Stimulated activated CD8-positive, alpha-beta memory T cell treated with anti-CD3 and anti-CD28 coated beads, Interleukin-7, amount 100 ng/mL, for 1 hour (primary cell): ENCODE measurements around the gene SF3A2.
"Not testable (repeated sequence)": the region's sequence is repeated elsewhere in the genome, so short reads cannot be mapped to it uniquely, and the experiment has no call there.

ENCODE experiments used
- DNase-seq, 2 donors: peaks; one replicate each; pipeline ENCODE4 v3.0.0-alpha.2; 2020; ENCODE audit warnings: low read depth in 2 of 2

SF3A2 gene, protein sequence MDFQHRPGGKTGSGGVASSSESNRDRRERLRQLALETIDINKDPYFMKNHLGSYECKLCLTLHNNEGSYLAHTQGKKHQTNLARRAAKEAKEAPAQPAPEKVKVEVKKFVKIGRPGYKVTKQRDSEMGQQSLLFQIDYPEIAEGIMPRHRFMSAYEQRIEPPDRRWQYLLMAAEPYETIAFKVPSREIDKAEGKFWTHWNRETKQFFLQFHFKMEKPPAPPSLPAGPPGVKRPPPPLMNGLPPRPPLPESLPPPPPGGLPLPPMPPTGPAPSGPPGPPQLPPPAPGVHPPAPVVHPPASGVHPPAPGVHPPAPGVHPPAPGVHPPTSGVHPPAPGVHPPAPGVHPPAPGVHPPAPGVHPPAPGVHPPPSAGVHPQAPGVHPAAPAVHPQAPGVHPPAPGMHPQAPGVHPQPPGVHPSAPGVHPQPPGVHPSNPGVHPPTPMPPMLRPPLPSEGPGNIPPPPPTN

DNA sequence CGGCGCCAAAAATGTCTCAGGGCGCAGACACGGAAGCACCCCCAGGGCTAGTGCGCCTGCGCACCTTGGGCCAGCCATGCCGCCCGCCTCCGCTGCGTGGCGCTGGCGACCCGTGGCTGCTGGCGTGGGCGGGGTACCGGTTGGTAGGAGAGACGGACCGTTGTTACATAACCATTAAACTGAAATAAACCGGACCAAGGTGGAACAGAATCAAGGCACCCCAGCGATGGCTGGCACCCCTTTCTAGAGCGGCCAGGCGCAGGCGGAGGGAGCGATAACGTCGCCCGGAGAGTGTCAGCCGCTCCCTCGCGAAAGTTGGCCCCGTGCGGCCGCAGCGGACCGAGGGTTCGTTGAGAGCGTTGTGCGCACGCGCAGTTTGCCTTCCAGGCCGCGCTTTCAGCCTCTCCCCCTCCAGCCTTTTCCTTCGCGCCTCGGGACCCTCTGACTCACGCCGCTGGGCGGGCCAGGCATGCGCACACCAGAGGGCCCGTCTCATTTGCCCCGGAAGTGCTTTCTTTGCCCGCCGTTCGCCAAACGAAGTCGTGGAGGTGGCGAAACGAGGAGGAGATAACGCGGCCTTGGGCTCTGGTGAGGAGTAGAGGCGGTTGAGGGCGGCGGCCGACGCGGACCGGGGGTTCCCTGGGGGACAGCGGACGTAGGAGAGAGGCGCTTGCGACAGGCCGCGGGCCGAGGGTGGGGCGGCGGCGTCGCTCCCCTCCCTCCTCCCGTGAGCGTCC, at the start of gene SF3A2, which contains the start of gene PLEKHJ1:
SF3A2 (plus strand) TSS at position 511 of the 737 bp plus-strand sequence. CDS start 6,595 bp downstream, outside the sequence.
PLEKHJ1 (minus strand) TSS at position 16 of the 737 bp plus-strand sequence. CDS start 81 bp downstream, outside the sequence.
- DNase-seq: peak; percentile 95 to 96

GRCh38 chr19:2187159-2187558, 49.5 kb upstream of the SF3A2 start:
- DNase-seq: no peak

DNA sequence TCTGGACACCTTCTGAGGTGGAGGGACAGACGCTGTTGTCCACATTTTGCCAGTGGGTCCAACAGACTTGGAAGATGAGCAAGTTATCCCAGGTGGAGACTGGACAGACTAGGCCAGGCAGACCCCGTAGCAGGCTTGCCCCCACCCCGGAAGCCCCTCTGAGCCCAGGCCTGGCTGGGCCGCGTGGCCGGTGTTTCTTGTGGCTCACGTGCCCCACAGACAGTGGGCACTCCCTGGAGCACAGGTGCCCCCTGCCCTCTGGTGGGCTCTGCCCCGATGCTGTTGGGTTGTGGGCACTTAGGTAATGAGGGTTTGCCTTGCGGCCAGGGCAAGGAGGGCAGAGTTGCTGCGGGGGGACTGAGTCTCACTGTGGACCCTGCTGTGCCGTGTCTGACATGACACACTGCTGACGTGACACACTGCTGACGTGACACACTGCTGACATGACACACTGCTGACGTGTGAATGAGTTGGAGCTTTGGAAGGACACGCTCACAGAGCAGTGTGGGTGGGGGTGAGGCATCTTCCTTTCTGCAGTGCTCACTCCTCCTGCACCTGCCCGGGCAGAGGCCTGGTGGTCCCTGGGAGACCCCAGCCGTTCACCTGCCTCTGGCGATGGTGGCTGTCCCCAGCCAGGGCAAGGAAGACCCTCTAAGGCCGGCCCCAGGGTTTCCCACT, 47.8 kb upstream of the SF3A2 start:
- no peak for DNase-seq

- DNase-seq: no peak
Observed at GRCh38 chr19:2189880-2190279, 46.7 kb upstream of the SF3A2 start.

GRCh38 chr19:2190848-2191455, 45.7 kb upstream of the SF3A2 start:
- DNase-seq: no peak

GRCh38 chr19:2191456-2192310, 44.9 kb upstream of the SF3A2 start:
- no peak for DNase-seq

- DNase-seq: no peak
Observed at GRCh38 chr19:2192862-2193261, 43.8 kb upstream of the SF3A2 start.

GRCh38 chr19:2193807-2194206, 42.8 kb upstream of the SF3A2 start:
- DNase-seq: no peak

DNA sequence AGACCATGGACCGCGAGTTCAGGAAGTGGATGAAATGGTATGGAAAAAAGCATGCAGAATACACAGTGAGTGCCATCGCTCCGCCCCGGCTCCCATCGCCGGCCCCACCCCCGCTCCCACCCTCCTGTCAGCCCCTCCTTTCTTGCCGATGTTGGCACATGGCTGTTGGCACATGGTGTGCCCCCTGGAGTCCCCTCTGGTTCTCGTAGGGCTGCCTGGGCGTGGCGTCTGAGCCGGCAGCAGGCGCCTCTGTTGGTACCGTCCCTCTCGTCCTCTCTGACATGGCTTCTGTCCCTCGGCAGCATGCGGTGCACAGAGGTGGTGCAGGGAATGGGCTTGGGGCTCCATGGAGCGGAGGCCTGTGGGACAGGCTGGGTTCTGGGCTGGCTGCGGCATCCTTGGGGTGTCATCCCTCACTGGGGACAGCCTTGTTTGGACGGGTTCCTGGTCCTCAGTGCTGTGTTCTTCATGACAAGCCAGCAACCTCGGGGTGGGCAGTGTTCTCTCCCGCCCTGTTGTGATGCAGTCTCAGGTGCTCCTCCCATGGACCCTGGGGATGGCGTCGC, 42.0 kb upstream of the SF3A2 start:
- DNase-seq: no peak

DNA sequence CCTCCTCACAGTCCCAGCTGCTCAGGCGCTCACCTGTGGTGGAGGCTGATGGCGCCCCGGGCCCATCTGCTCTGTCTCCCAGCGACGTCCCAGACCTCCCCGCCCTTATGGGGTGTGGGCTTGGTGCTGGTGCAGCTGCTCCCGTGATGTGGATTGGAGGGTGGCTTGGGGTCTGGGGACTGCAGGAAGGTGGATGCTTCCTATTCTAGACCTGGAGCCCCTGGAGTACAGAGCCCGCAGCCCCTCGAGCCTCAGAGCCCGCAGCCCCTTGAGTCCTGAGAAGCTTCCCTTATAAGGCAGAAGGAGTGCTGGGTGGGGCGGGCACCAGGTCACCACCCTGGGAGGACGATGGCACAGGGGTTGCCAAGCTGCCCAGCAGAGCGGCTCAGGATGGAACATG, 41.3 kb upstream of the SF3A2 start:
- no peak for DNase-seq

DNA sequence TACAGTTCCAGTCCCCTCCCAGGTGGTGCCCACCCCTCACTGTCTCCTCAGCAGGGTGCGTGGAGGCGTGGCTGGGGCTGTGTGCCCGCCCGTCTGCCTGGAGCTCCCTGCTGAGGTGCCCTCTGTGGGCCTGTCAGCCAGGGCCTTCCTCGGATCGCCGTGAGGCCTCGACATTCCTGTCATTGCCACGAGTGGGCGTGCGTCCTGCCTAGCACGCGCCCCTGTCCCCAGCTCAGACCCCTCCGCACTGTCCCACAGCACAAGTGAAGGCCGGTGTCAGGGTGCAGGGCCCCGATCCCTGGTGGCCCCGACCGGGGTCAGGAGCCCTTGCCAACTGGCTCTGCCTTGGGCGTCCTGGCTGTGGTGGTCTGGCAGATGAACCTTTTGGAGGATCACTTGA, 40.7 kb upstream of the SF3A2 start:
- DNase-seq: no peak

- no peak for DNase-seq
Observed at GRCh38 chr19:2197270-2197669, 39.4 kb upstream of the SF3A2 start.

DNA sequence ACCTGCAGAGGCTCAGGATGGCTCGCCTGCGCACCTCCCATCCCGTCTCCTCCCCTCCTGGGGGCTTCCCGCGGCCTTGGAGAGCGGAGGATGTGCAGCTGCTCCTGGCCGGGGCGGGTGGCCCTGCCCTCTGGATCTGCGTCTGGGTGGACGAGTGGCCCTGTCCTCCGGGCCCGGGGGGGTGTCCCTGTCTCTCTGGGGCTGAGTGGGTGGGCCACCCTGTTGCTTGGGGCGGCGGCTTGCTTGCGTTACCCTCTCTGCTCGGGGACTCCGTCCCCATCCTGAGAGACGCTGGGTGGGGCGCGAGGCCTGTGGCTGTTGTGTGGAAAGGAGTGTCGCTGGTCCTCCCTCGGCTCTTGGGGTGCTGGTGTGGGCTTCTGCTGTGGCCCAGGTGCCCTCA, 38.3 kb upstream of the SF3A2 start:
- DNase-seq: no peak

- DNase-seq: no peak
Observed at GRCh38 chr19:2199215-2199614, 37.4 kb upstream of the SF3A2 start.

DNA sequence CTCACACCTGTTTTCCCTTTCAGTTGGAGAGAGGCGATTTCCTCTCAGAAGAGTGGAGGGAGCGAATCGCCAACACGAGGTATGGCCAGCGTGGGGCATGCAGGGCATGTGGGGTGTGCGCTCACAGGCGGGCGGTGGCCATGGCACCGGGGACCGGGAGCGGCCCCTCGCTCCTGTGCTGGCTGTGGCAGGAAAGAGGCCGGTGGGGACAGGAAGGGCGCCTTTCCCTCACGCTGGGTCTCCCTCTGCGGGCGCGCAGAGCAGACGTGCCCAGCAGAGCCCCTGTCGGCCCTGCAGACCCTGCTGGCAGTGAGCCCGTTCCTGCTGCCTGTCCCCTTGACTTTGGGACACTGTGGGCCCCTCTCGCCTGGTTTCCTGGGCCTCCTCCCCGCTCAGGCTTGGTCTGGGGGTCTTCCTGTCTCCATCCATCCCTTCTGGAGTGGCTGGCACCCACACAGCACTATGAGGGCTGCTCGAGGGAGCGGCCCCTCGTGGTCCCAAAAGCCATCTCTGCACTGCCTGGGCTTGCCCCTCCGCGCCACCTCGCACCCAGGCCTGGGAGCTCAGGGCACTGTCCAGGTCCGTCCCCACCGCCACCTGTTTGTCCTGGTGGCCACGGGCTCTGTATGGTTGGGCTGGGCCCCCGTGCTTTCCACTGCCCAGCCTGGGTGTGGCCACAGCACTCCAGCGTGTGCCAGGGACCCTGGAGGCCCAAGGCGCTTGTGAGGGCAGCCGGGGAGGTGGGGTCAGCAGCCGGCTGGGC, 36.6 kb upstream of the SF3A2 start:
- no peak for DNase-seq

DNA sequence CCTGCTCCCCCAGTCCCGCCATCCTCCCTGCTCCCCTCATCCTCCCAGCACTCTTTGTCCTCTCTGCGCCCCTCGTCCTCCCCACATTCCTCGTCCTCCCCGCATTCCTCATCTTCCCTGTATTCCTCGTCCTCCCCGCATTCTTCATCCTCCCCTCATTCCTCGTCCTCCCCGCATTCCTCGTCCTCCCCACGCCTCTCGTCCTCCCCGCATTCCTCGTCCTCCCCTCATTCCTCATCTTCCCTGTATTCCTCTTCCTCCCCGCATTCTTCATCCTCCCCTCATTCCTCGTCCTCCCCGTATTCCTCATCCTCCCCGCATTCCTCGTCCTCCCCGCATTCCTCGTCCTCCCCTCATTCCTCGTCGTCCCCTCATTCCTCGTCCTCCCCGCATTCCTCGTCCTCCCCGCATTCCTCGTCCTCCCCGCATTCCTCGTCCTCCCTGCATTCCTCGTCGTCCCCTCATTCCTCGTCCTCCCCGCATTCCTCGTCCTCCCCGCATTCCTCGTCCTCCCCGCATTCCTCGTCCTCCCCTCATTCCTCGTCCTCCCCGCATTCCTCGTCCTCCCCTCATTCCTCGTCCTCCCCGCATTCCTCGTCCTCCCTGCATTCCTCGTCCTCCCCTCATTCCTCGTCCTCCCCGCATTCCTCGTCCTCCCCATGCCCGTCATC, 35.9 kb upstream of the SF3A2 start:
- DNase-seq: not testable (repeated sequence)

- no peak for DNase-seq
Observed at GRCh38 chr19:2201473-2202148, 35.0 kb upstream of the SF3A2 start.

DNA sequence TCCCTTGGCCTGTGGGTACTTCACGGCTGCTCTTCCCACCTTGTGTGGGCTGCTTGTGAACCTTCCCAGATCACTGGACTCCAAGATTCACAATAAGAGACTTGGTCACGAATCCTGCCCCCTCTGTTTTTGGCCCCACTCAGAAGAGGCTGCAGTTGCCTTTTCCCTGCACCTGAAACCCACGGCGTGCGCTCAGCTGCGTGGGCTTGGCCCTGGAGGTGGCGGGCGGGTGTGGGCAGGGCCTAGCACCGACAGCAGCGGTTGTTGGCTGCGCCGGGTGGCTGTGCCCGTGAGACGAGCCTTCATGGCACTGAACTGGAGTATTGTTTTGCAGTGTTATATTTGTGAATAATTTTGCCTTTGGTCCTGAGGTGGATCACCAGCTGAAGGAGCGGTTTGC, 34.3 kb upstream of the SF3A2 start:
- no peak for DNase-seq

DNA sequence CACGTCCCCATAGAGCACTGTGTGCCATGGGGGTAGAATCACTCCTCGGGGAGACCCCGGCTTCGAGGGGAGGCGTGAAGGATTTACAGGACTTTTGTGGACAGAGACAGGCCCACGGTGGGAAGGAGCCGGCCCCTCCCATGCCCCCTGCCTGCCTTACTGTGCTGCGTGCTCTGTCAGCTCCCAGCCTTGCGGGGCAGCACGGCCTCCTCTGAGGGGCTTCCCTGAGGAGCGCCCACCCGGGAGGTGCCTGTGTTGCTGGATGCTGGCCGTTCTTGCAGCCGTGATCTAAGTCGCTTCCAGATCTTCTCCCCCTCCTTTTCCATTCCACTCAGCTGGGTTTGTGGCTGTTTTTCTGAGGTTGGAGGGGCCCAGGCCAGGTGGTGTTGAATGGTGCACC, 29.6 kb upstream of the SF3A2 start:
- no peak for DNase-seq
